Right cardiac atrium (tissue), 5 donors: ENCODE results near the gene NHERF2. TPM values are rescaled to one million over a fixed set of nuclear protein-coding genes. Genes with fewer than 3 reads are reported as not detected.

Experiments used
- ATAC-seq, 2 donors: fragments of 200-7000 bp; cut with Tn5 transposase; one replicate each; pipeline versions ENCODE4 v1.8.0 to v1.9.1; 2020; ENCODE audit warnings: moderate library complexity in 2 of 2, mild to moderate bottlenecking in 1 of 2
- DNase-seq, 3 donors: peaks; one replicate each; pipeline ENCODE4 v3.0.0-alpha.2; 2020
- H3K27ac ChIP-seq: one replicate; pipeline ENCODE4 v1.5.1; 2013; ENCODE audit warnings: mild to moderate bottlenecking, low read length, control low read depth, moderate library complexity
- H3K27me3 ChIP-seq: one replicate; pipeline ENCODE4 v1.6.1; 2013; ENCODE audit not compliant: control insufficient read depth, insufficient read depth
- H3K4me1 ChIP-seq: one replicate; pipeline ENCODE4 v1.6.1; 2013; ENCODE audit warnings: low read length; ENCODE audit not compliant: control insufficient read depth, insufficient read depth
- H3K4me3 ChIP-seq: one replicate; pipeline ENCODE4 v1.5.1; 2013; ENCODE audit warnings: low read length, control low read depth
- H3K9me3 ChIP-seq: one replicate; pipeline ENCODE4 v1.6.1; 2013; ENCODE audit warnings: low read length; ENCODE audit not compliant: control insufficient read depth
- WGBS: extraction: QIAGEN DNeasy Blood & Tissue Kit; methylation state at CpG from one replicate; pipeline ENCODE4 v1.1.7; 2013; 5-methylcytosine and 5-hydroxymethylcytosine counted together
- intact Hi-C, 4 donors: fragments of 100-400 bp; cut with DNase I; formaldehyde crosslinking; loops; one replicate each; pipeline versions ENCODE4 v1.11.0 to v1.14.0; 2022 to 2023
- polyA plus RNA-seq: library from polyadenylated mRNA; stranded (reverse); fragments of 200-250 nt; gene quantifications from one replicate; pipeline ENCODE4 v1.2.3, GENCODE V29; 2013
- total RNA-seq, 4 donors: library from RNA; stranded (reverse); fragmentation: NEBNext Ultra II Directional; extraction: Animal tissue kit (Norgen Biotek cat#: 25700); gene quantifications; one replicate each; pipeline ENCODE4 v1.2.1, GENCODE V29; 2021
- donor health status: healthy with polysubstance abuse.
- donor health status: DM: no; HTN: yes; CAD: no.
- donor health status: DM: no; HTN: no; CAD: no.
- donor health status: DM: no; HTN: yes; CAD: no; lungs with severe emphysema.
- donor health status: DM: yes; HTN: yes; CAD: no.

NHERF2 gene
- total and polyA plus RNA-seq, 5 donors, result 131 to 257 (median 177) TPM

- DNase-seq (peak; percentile 77 to 87 (median 84)), ATAC-seq (peak in 1 of 2 donors; percentile 25)
- Histone ChIP-seq H3K27me3 (no peaks in the 10 kb centered on the region), H3K4me1 (peaks cover 12% of the 10 kb centered on the region), H3K9me3 (no peaks in the 10 kb centered on the region), H3K27ac (no peak overlapping the region), H3K4me3 (no peak overlapping the region)
- 47% methylated on average over 26 of the region's 26 CpGs for whole genome bisulfite sequencing
- intact Hi-C loops, result no loop called here
These were observed 17.2 kb downstream of the NHERF2 start for GRCh38 chr16:2043667-2044451.

- no peaks in the 10 kb centered on the region for H3K9me3 ChIP-seq
- H3K4me3 ChIP-seq, result no peak overlapping the region
- DNase-seq (peak in 1 of 3 donors; percentile 48), ATAC-seq (no peak)
- H3K4me1 ChIP-seq, result peaks cover 9% of the 10 kb centered on the region
- 81% methylated on average over 22 of the region's 22 CpGs for WGBS
- intact Hi-C loops, result no loop called here
- H3K27ac ChIP-seq, result no peak overlapping the region
- H3K27me3 ChIP-seq, result no peaks in the 10 kb centered on the region
These were observed 17.8 kb downstream of the NHERF2 start for GRCh38 chr16:2044541-2044940.

GRCh38 chr16:2045965-2046892 is 19.5 kb downstream of the NHERF2 start:
- H3K27me3 ChIP-seq, result no peaks in the 10 kb centered on the region
- ATAC-seq, result no peak
- H3K9me3 ChIP-seq, result no peaks in the 10 kb centered on the region
- H3K4me3 ChIP-seq, result no peak overlapping the region
- DNase-seq, result peak in 1 of 3 donors; percentile 57
- H3K27ac ChIP-seq, result no peak overlapping the region
- intact Hi-C loops, result no loop called here
- H3K4me1 ChIP-seq, result peaks cover 4% of the 10 kb centered on the region
- 89% methylated on average over 21 of the region's 21 CpGs for WGBS

- H3K4me1 ChIP-seq, result peaks cover 4% of the 10 kb centered on the region
- intact Hi-C loops, result no loop called here
These were observed 20.2 kb downstream of the NHERF2 start for GRCh38 chr16:2046893-2047329.

GRCh38 chr16:2047330-2048115 is 20.8 kb downstream of the NHERF2 start, which contains the start of the genes NTHL1 and TSC2:
Gene NTHL1, minus strand, starts transcription at chr16:2047834. Its CDS starts 11 bp downstream, at chr16:2047823.
Gene TSC2, plus strand, starts transcription at chr16:2047985. Its CDS starts 631 bp downstream, at chr16:2048616.
- Histone ChIP-seq H3K9me3 (no peaks in the 10 kb centered on the region), H3K4me3 (peak within 1 kb of the TSS; percentile 91), H3K27ac (peak within 1 kb of the TSS; percentile 44), H3K27me3 (no peaks in the 10 kb centered on the region), H3K4me1 (peaks cover 4% of the 10 kb centered on the region)
- peak; percentile 97 to 99 (median 98) for DNase-seq
- intact Hi-C loops, result no loop called here
- WGBS, result under 1% methylated on average over 81 of the region's 81 CpGs
- ATAC-seq, result peak; percentile 82 to 95

More at GRCh38 chr16:2046893-2047329, 20.2 kb downstream of the NHERF2 start:
- Histone ChIP-seq H3K27me3 (no peaks in the 10 kb centered on the region), H3K9me3 (no peaks in the 10 kb centered on the region), H3K4me3 (peak overlapping the region; percentile 91), H3K27ac (peak overlapping the region; percentile 44)
- DNase-seq, result peak in 1 of 3 donors; percentile 11
- ATAC-seq, result no peak
- 19% methylated on average over 8 of the region's 8 CpGs for WGBS

- H3K27ac ChIP-seq, result peak overlapping the region; percentile 22
- no peaks in the 10 kb centered on the region for H3K27me3 ChIP-seq
- ATAC-seq, result no peak
- WGBS, result 1% methylated on average over 30 of the region's 30 CpGs
- H3K9me3 ChIP-seq, result no peaks in the 10 kb centered on the region
- intact Hi-C loops, result no loop called here
- peaks cover 4% of the 10 kb centered on the region for H3K4me1 ChIP-seq
- no peak for DNase-seq
- peak overlapping the region; percentile 91 for H3K4me3 ChIP-seq
These were observed 21.4 kb downstream of the NHERF2 start for GRCh38 chr16:2048116-2048543.

GRCh38 chr16:2053211-2053610 is 26.5 kb downstream of the NHERF2 start:
- Histone ChIP-seq H3K4me1 (no peaks in the 10 kb centered on the region), H3K4me3 (no peak overlapping the region), H3K27ac (no peak overlapping the region), H3K9me3 (no peaks in the 10 kb centered on the region), H3K27me3 (no peaks in the 10 kb centered on the region)
- no peak for ATAC-seq
- WGBS, result 96% methylated on average over 21 of the region's 21 CpGs
- DNase-seq, result no peak
- intact Hi-C loops, result no loop called here

- Histone ChIP-seq H3K27me3 (no peaks in the 10 kb centered on the region), H3K27ac (no peak overlapping the region), H3K9me3 (no peaks in the 10 kb centered on the region), H3K4me1 (no peaks in the 10 kb centered on the region), H3K4me3 (no peak overlapping the region)
- no peak for ATAC-seq
- intact Hi-C loops, result no loop called here
- no peak for DNase-seq
- WGBS, result 95% methylated on average over 17 of the region's 17 CpGs
These were observed 27.2 kb downstream of the NHERF2 start for GRCh38 chr16:2053897-2054296.

- ATAC-seq, result no peak
- no peak for DNase-seq
- intact Hi-C loops, result no loop called here
These were observed 28.0 kb downstream of the NHERF2 start for GRCh38 chr16:2054543-2055245.

GRCh38 chr16:2056077-2056476 is 29.4 kb downstream of the NHERF2 start:
- no peaks in the 10 kb centered on the region for H3K4me1 ChIP-seq
- intact Hi-C loops, result no loop called here
- WGBS, result 62% methylated on average over 15 of the region's 15 CpGs
- H3K9me3 ChIP-seq, result no peaks in the 10 kb centered on the region
- H3K4me3 ChIP-seq, result no peak overlapping the region
- no peaks in the 10 kb centered on the region for H3K27me3 ChIP-seq
- peak in 1 of 2 donors; percentile 10 for ATAC-seq
- no peak overlapping the region for H3K27ac ChIP-seq
- no peak for DNase-seq

More at GRCh38 chr16:2054543-2055245, 28.0 kb downstream of the NHERF2 start:
- Histone ChIP-seq H3K9me3 (no peaks in the 10 kb centered on the region), H3K27me3 (no peaks in the 10 kb centered on the region), H3K27ac (no peak overlapping the region), H3K4me3 (no peak overlapping the region), H3K4me1 (no peaks in the 10 kb centered on the region)
- WGBS, result 91% methylated on average over 29 of the region's 29 CpGs
